Measurements from ENCODE around the gene CLASRP. TPM values are rescaled to one million over a fixed set of nuclear protein-coding genes. Genes with fewer than 3 reads are reported as not detected.

CLASRP gene
- total RNA-seq, 2 experiments from 2014 or later: 142 to 166 TPM

GRCh38 chr19:45008552-45008951 lies 30.3 kb upstream of the CLASRP start:
- intact Hi-C loops (cut with micrococcal nuclease; ENCODE audit: unreplicated experiment): loop anchor here (10.0 kb wide), 1 partner anchor 254 kb away; no protein-coding TSS in a partner anchor
- Histone ChIP-seq H3K4me2 (ENCODE audit: low read length) (no peak overlapping the region), H3K9me2 (ENCODE audit: insufficient read depth, low read length) (no peaks in the 10 kb centered on the region), H3K79me2 (ENCODE audit: insufficient read depth, low read depth, low read length) (peaks cover 16% of the 10 kb centered on the region; the same call in 1 of the 2 replicates), H2AFZ (ENCODE audit: low read length) (no peak overlapping the region), H3K36me3 (ENCODE audit: insufficient read depth, low read length) (peaks cover 79% of the 10 kb centered on the region), H3K4me1 (ENCODE audit: insufficient read depth, low read length, poor library complexity, severe bottlenecking) (peaks cover 65% of the 10 kb centered on the region), H3K4me3 (ENCODE audit: low read depth, low read length, poor library complexity, severe bottlenecking) (no peak overlapping the region), H3K27ac (ENCODE audit: low read depth, low read length, poor library complexity, severe bottlenecking) (peak overlapping the region; percentile 21), H3K9me3 (ENCODE audit: low read length) (no peaks in the 10 kb centered on the region), H4K20me1 (ENCODE audit: insufficient read depth, low read length) (no peaks in the 10 kb centered on the region)
- DNase-seq (ENCODE audit: low spot score): no peak
- ChIA-PET POLR2A (no interaction called here), CTCF (ENCODE audit: unreplicated experiment) (no interaction called here)
- no TSS peak for BruUV-seq (replicated peaks)
- TF ChIP-seq EZH2phosphoT487 (IDR thresholded peaks at IDR 0.05; ENCODE audit: borderline replicate concordance, low read depth, low read length): no peak
- TF ChIP-seq CTCF (conservative IDR thresholded peaks at IDR 0.05; ENCODE audit: low read length): no peak

- Histone ChIP-seq H3K36me3 (ENCODE audit: insufficient read depth, low read length) (peaks cover 79% of the 10 kb centered on the region), H3K27ac (ENCODE audit: low read depth, low read length, poor library complexity, severe bottlenecking) (peak overlapping the region; percentile 86), H2AFZ (ENCODE audit: low read length) (no peak overlapping the region), H3K9me3 (ENCODE audit: low read length) (no peaks in the 10 kb centered on the region), H3K4me3 (ENCODE audit: low read depth, low read length, poor library complexity, severe bottlenecking) (no peak overlapping the region), H3K9me2 (ENCODE audit: insufficient read depth, low read length) (no peaks in the 10 kb centered on the region), H3K4me1 (ENCODE audit: insufficient read depth, low read length, poor library complexity, severe bottlenecking) (peaks cover 73% of the 10 kb centered on the region), H3K79me2 (ENCODE audit: insufficient read depth, low read depth, low read length) (peaks cover 14% of the 10 kb centered on the region; the same call in 1 of the 2 replicates), H3K4me2 (ENCODE audit: low read length) (peak overlapping the region; percentile 54; the same call in 1 of the 2 replicates), H4K20me1 (ENCODE audit: insufficient read depth, low read length) (no peaks in the 10 kb centered on the region)
- DNase-seq (ENCODE audit: low spot score): no peak
- intact Hi-C loops (cut with micrococcal nuclease; ENCODE audit: unreplicated experiment): loop anchor here (10.0 kb wide), 1 partner anchor 255 kb away; no protein-coding TSS in a partner anchor
- ChIA-PET CTCF (ENCODE audit: unreplicated experiment) (interaction anchor here (1.5 kb wide), 1 partner anchor 37 kb away, joined by 4 read pairs; no protein-coding TSS in a partner anchor), POLR2A (no interaction called here)
- BruUV-seq (replicated peaks): no TSS peak
- TF ChIP-seq CTCF (conservative IDR thresholded peaks at IDR 0.05; ENCODE audit: low read length) (no peak), EZH2phosphoT487 (IDR thresholded peaks at IDR 0.05; ENCODE audit: borderline replicate concordance, low read depth, low read length) (no peak)
Measured at GRCh38 chr19:45009625-45010255, 29.1 kb upstream of the CLASRP start.

- Histone ChIP-seq H3K9me2 (ENCODE audit: insufficient read depth, low read length) (no peaks in the 10 kb centered on the region), H3K9me3 (ENCODE audit: low read length) (no peaks in the 10 kb centered on the region), H2AFZ (ENCODE audit: low read length) (no peak overlapping the region), H3K4me2 (ENCODE audit: low read length) (peak overlapping the region; percentile 54; the same call in 1 of the 2 replicates), H4K20me1 (ENCODE audit: insufficient read depth, low read length) (no peaks in the 10 kb centered on the region), H3K27ac (ENCODE audit: low read depth, low read length, poor library complexity, severe bottlenecking) (peak overlapping the region; percentile 86), H3K4me1 (ENCODE audit: insufficient read depth, low read length, poor library complexity, severe bottlenecking) (peaks cover 73% of the 10 kb centered on the region), H3K79me2 (ENCODE audit: insufficient read depth, low read depth, low read length) (peaks cover 14% of the 10 kb centered on the region; the same call in 1 of the 2 replicates), H3K4me3 (ENCODE audit: low read depth, low read length, poor library complexity, severe bottlenecking) (no peak overlapping the region), H3K36me3 (ENCODE audit: insufficient read depth, low read length) (peaks cover 79% of the 10 kb centered on the region)
- CTCF ChIA-PET (ENCODE audit: unreplicated experiment): interaction anchor here (1.5 kb wide), 1 partner anchor 37 kb away, joined by 4 read pairs; no protein-coding TSS in a partner anchor
- intact Hi-C loops (cut with micrococcal nuclease; ENCODE audit: unreplicated experiment): no loop called here
- POLR2A ChIA-PET: interaction anchor here (0.6 kb wide), 1 partner anchor 68 kb away, joined by 3 read pairs; no protein-coding TSS in a partner anchor
- DNase-seq (ENCODE audit: low spot score): no peak
- TF ChIP-seq CTCF (conservative IDR thresholded peaks at IDR 0.05; ENCODE audit: low read length) (no peak), EZH2phosphoT487 (IDR thresholded peaks at IDR 0.05; ENCODE audit: borderline replicate concordance, low read depth, low read length) (no peak)
- no TSS peak for BruUV-seq (replicated peaks)
Measured at GRCh38 chr19:45010306-45010705, 28.5 kb upstream of the CLASRP start.
